HG03520 (cell line): Measurements from ENCODE around the gene ITGB1BP1.
"Not testable (repeated sequence)": the region's sequence is repeated elsewhere in the genome, so short reads cannot be mapped to it uniquely, and the experiment has no call there.

Experiments
- ATAC-seq: cut with Tn5 transposase; IDR thresholded peaks from one replicate; pipeline ENCODE4 v1.9.1; 2021; ENCODE audit warnings: mild to moderate bottlenecking, moderate library complexity; ENCODE audit not compliant: unreplicated experiment

ITGB1BP1 gene

DNA sequence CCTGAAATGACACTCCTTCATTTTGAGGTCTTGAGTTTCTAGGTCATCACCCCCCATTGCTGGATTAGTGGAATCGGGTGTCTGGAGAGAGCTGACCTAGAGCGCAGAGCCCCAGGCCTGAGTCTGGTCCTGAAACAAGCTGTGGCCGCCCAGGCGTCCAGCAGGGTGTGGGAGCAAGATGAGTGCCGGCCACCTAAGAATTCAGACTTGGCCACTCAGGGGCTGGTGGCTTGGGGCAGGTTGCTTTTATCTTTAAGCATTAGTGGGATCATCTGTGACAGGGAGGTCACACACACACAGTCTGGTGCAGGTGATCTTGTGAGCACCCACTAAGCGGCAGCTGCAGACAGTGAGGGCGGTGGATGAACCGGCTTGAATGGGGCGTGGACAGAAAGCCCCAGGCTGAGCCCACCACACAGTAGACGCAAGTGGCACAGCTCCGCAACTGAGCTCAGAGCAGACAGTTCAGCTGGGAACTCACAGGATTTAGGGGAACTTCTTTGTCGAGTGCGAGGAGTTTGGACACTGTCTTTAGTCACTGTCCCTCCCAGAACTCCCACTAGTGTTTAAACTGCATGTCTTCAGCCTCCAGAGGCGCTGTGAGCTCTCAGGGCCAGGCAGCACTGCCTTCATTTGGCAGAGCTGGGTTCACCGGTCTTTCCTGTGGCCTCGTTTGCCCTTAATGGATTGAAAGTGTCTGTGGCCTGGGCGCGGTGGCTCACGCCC, 21.5 kb downstream of the ITGB1BP1 start:
- ATAC-seq = no peak

DNA sequence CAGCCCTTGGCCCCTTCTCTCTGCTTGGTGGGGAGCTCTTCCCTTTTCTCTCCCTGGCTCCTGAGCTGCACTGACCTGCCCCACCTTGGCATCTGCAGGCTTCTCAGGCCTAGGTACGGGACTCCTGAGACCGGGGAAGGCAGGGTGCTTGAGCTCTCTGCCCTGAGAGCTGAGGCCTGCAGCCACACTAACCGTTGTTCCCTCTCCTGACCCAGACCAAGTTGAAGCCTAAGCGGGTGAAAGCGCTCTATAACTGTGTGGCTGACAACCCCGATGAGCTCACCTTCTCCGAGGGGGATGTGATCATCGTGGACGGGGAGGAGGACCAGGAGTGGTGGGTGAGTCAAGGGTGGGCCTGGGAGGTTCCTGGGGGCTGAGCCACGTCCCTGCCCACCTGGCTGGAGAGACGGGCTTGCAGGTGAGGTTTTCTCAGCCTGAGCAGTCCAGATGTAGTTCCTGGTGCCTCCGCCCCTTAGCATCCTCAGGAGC, 22.2 kb downstream of the ITGB1BP1 start:
- no peak for ATAC-seq

DNA sequence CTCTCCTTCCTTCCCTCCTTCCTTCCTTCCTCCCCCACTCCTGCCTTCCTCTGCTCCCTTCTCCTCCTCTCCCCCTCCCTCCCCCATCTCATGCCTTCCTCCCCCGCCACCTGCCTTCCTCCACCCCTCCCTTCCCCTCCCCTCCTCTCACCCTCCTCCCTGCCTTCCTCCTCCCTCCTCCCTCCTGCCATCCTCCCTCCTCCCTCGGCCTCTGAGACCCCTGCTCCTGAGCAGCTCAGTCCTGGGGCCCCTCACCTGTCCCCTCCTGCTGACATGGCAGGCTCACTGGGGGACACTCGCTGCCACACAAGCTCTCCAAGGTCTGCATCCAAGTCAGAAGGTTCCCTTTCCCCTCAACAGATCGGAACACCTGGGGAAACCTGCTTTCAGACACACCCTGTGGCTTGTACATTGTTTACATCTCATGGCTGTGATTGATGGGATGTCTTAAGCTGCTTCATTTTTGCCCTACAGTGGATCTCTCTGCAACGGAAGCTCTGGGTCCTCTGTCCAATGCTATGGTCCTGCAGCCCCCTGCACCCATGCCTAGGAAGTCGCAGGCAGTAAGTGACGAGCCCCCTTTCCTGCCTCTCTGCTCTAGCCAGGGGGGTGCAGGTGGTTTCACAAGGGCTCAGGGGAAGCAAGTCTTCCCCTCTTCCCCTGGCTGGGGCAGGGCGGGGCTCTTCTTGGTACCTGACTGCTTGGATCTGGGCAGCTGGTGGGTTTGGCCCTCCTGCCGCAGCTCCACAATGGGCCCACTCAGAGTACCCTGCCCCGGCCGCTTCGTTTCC, 22.9 kb downstream of the ITGB1BP1 start:
- ATAC-seq = no peak

DNA sequence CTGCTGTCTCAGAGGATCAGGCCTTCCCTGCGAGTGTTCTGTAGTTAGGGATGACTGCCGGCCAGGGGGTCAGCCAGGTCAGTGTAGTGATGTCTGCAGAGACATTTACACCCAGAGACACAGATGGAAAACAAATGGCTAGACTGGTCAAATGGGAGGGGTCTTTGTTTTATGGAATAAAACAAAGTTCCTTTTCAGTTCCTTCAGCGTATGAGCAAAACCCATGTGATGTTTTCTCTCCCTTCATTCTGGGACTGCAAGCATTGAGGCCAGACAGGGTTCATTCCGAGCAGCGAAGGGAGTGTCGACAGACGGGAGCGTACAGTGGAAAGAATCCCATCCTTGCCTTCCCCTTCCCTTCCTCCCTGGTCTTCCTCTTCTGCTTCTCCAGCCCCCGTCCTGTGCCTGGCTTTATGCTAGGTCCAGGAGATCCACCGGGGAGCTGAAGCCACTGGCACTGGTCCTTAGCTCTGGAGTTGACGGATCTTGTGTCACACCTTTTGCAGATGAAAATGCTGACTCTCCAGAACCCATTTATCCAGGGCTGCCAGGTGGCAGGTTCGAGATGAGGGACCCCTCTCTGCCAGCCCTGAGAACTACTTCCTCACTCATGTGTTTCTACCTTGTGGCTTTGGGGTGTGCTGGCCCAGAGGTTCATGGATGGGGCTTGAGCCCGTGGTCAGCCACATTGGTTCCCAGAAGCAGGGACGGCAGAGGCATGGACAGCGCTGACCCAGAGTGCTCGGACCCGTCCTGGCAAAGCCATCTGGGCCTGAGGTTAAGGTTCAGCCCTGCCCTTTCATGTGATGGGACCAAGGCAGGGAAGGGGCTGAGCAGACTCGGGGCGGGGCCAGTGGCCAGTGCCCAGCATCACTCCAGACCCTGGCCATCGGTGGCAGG, 24.2 kb downstream of the ITGB1BP1 start:
- no peak for ATAC-seq

DNA sequence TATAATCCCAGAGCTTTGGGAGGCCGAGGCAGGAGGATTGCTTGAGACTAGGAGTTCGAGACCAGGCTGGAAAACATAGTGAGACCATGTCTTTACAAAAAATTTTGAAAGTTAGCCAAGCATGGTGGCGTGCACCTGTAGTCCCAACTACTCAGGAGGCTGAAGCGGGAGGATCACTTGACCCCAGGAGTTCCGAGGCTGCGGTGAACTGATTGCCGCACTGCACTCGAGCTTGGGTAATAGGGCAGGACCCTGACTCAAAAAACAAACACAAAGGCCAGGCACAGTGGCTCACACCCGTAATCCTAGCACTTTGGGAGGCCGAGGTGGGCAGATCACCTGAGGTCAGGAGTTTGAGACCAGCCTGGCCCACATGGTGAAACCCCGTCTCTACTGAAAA, 25.1 kb downstream of the ITGB1BP1 start:
- not testable (repeated sequence) for ATAC-seq

DNA sequence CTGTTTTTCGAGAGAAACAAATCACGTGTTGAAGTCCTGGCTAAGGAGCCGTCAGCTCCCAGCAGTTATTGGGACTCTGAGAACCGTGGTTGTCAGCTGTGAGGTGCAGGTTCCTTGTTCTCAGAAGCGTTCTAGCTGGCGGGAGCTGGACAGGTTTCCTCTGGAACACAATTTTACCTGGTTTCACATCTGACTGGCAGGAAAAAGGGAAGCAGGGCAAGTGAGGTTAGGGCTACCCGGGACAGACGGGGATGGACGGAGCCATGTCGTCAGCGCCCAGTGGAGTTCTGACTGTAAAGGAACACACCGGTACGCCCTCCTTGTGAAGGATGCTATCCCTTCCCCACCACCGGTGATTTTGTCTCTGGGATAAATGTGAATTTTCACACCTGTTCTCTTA, 26.1 kb downstream of the ITGB1BP1 start:
- ATAC-seq = no peak

DNA sequence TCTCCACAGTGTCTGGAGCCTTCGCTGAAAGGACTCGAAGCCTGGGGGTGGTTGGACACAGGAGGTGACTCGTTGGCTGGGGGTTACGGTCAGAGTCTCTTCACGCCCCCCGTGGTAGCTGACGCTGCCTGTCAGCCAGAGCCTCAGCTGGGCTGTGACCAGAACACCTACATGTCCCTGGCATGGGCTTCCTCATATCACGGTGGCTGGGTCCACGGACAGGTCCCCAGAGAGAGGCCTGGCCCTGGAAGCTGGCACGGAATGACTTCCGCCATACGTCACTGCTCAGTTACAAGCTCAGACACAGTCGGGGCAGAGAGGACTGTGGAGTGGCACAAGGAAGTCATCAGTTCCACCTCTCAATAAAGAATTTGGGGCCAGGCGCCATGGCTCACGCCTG, 28.5 kb downstream of the ITGB1BP1 start:
- no peak for ATAC-seq

DNA sequence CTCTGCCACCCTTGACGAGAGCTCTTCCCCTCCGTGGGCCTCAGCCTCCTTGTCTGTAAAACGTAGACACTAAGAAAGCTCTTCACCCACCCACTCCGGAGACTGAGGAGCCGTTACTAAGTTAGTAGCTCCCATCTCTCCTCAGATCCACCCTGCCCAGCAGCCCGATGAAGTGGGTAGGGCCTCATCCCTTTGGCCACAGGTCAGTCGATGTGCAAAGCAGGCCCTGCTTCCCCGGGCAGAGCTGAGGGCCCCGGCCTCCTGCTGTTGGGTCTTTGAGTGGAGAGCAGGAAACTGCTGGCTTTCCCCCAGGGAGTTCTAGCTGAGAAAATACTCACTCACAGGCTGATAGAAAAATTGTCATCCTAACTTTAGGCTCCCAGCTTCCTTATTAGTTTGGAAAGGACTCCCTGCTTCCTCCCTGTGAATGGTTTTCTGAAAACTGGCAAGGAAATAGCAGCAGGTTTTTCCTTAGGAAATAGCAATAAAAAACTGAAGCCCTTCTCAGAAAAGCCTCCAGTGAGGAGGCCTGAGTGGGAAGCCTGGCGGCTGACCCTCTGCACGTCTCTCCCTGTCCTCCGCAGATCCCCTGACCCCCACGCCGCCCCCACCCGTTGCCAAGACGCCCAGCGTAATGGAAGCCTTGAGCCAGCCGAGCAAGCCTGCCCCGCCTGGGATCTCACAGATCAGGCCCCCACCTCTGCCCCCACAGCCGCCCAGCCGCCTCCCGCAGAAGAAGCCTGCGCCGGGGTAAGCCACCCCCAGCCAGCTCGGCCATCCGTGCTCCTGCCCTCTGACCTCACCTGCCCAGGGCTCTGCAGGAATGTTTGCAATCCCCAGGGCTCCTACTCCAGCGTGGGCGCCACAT, 30.2 kb downstream of the ITGB1BP1 start:
- ATAC-seq = no peak

DNA sequence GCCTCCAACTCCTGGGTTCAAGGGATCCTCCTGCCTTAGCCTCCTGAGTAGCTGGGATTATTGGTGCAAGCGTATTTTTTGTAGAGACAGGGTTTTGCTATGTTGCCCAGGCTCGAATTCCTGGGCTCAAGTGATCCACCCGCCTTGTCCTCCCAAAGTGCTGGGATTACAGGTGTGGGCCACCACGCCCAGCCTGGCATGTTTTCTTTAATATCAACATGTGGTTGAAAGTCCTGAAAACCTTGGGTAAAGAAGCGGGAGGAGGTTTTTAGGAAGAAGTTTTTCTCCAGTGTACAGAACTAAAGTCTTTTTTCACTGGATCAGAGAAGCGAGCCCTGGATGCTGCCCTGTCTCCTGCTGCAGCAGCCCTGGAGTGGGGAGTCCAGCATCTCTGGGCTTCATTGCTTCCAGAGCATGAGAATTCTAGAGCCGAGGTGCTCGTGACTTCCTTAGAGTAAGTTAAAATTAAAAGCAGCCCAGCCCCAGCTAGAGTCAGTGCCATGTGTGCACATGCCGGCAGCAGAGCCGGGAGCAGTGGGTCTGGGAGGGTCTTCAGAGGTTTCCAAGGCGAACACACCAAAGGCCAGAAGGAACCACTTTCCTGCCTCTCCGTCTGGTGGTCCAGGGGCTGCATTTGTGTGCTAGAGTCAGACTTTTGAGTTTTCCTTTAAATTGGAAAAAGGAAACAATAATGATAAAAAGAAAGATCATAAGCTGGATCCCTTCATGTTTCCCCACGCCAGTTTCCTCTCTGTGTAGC, 31.2 kb downstream of the ITGB1BP1 start:
- ATAC-seq = no peak

DNA sequence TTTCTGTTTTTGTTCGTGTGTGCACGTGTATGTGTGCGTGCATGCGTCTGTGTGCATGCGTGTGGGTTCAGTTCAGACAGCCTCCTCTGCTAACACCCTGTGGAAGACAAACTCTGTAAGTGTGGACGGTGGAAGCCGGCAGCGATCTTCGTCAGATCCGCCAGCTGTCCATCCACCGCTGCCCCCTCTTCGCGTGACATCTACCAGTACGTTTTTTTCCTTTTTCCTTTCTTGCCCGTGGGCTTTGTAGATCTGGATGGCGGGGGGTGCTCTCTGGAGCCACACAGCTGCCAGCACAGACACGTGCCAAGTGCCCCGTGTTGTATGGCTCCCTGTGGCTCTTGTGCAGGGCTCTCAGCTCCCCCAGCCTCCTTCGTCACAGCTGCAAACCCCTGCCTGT, 32.3 kb downstream of the ITGB1BP1 start:
- ATAC-seq = no peak

DNA sequence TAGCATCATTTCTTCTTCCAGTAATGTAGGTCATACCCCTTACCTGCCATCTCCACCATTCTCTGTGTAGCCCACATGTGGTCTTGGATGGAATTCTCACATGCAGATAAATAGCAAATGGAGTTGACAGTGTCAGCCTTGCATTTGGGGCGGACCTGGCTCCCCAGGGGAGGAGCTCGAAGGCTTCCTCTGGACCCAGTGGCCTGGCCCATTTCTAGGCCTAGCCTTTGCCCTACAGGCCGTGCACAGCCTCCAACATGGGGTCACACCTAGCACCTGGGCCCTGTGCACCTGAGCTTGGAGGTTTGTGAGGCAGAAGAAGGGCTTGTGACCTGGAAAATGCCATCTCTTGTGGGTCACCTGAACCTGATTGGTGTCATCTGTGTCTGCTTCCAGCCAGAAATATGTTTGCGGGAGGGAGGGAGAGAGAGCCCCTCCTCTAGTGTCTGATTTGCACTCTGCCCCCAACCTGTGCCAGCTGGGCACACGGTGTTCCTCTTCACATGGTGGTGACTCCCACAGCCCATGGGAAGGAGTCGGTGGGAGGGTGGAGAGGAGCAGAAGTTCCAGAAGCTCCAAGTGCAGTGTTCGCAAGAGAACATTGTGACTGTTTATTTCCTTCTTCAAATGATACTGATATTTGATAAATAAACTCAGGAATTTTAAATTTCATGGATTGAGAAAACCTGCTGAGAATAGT, 33.0 kb downstream of the ITGB1BP1 start:
- no peak for ATAC-seq

DNA sequence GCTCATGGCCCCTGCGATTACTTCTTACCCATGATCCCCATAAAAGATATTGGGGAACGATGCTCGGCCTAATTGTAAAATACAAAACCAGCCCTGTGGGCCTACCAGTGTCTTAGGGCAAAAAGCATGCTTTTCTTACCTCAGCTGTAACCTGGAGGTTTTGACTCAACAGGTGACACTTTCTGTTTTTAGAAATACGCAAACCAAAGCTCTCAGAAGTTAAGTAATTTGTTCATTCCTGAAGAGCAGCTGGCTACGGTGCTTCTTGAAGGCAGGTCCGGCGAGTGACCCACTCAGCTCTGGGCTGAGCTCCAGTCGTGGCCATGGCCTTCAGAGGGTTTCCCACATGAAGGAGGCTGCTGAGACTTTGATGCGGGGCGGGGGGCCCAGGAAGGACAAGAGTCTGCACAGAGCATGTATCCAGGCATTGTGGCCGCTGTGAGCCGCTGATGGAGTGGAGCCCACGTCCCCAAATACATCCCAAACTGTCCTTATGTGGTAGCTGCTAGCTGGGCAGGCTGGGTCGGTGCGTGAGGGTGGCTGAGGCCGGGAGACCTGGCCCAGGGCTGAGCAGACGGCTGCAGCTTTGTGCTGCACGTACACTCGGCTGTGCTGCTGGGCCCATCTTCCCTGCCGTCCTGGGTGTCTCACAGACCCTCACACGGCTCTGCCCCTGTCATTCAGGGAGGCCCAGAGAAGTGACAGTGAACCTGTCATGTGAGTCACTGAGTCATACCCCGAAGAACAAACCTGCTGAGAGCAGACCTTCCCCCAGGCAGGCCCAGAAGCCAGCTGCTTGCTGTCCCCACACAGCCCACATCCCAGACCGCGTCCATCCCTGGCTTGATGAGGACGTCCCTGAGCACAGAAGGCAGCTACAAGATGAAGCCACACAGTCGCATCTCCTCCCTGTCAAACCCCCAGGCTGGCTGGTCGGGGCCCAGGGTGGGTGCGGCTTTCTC, 34.1 kb downstream of the ITGB1BP1 start:
- ATAC-seq = no peak

DNA sequence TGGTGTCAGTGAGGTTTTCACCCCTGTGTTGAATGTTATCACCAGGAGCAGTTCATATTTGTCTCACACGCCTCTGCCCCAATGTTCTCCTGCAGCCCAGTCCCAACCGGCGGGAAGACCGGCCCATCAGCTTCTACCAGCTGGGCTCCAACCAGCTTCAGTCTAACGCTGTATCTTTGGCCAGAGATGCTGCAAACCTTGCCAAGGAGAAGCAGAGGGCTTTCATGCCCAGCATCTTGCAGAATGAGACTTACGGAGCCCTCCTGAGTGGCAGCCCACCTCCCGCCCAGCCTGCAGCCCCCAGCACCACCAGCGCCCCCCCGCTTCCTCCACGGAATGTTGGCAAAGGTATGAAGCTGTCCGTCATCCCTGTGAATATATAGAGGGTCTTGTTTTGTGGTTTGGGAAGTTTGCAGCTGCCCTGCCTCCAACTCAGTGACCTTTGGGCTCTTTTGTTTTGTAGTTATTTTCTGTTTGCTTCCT, 35.1 kb downstream of the ITGB1BP1 start:
- no peak for ATAC-seq

DNA sequence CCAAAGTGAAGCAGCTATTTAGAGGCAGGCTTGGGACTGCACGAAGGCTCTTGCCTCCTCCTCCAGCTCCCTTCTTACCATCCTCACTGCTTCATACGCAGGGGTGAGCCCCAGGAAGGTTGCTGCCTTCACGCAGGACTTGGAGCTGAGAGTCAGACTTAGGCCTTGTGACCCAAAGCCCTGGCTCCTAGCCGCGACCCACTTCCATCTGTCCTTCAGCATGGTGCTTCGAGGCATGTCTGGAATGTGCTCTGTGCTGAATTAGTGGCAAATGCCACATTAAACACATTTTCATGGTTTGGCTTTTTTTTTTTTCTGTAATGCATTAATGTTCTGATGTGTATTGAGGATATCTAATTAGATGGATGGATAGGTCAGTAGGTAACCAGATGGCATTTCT, 37.5 kb downstream of the ITGB1BP1 start:
- ATAC-seq = no peak

DNA sequence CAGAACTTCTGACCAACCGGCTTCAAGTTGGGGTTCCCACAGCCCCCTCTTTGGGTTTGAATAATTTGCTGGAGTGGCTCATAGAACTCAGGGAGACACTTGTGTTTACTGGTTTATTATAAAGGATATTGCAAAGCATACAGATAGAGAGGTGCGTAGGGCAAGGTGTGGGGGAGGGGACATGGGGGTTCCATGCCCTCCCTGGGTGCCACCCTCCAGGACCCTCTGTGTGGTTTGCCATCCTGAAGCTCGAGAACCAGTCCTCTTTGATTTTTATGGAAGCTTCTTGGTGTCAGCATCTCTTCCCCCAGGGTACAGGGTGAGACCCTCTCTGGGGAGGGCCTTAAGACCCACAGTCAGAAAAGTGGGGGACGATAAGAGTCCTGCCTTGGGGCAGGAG, 38.8 kb downstream of the ITGB1BP1 start:
- ATAC-seq = no peak

DNA sequence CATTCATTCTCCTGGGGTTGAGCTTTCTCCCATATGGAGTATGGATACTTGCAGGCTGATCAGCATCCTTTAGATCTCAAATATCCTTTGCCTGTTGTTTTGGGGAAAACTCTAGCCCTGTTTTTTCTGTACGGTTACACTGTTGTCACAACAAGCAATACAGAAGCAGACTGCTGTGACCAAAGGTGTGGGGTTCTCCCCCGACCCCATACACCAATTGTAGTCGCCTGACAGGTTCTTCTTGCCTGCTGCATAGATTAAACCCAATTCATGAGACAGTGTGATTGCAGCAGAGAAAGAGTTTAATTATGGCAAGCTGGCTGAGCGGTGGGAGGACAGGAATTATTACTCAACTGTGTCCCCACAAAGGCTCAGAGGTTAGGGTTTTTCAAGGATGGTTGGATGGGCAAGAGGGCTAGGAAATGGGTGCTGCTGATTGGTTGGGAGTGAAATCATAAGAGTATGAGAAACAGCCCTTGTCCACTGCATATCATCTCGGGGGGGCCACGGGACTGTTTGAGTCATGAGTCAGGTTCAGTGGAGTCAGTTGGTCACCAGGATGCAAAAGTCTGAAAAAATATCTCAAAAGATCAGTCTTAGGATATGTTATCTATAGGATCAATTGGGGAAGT, 40.6 kb downstream of the ITGB1BP1 start:
- ATAC-seq = no peak
